BLaER1 treated with 17β-estradiol and CSF1 and Interleukin-3, amounts not matched to agents 10 nM and 100 nM (cell line): ENCODE data around the gene TMEM126B.
"Not testable (repeated sequence)": the region's sequence is repeated elsewhere in the genome, so short reads cannot be mapped to it uniquely, and the experiment has no call there.

Experiments used
- H3K27ac ChIP-seq, 11 experiments: shearing (Covaris generic); formaldehyde crosslinking; 2 replicates each; pipeline ENCODE4 v1.8.1; 2022
- H3K27me3 ChIP-seq, 11 experiments: shearing (Covaris generic); formaldehyde crosslinking; 2 replicates each; pipeline ENCODE4 v1.8.1; 2022
- H3K36me3 ChIP-seq, 11 experiments: shearing (Covaris generic); formaldehyde crosslinking; 2 replicates each; pipeline ENCODE4 v1.8.1; 2022
- H3K4me1 ChIP-seq, 10 experiments: shearing (Covaris generic); formaldehyde crosslinking; 2 replicates each; pipeline ENCODE4 v1.8.1; 2022
- H3K4me2 ChIP-seq, 11 experiments: shearing (Covaris generic); formaldehyde crosslinking; 2 replicates each; pipeline ENCODE4 v1.8.1; 2022
- H3K4me3 ChIP-seq, 10 experiments: shearing (Covaris generic); formaldehyde crosslinking; 2 replicates each; pipeline ENCODE4 v1.8.1; 2022
- H3K9ac ChIP-seq, 11 experiments: shearing (Covaris generic); formaldehyde crosslinking; 2 replicates each; pipeline ENCODE4 v1.8.1; 2022
- H3K9me3 ChIP-seq, 11 experiments: shearing (Covaris generic); formaldehyde crosslinking; replicated peaks in 1 of 11; 2 replicates each; pipeline ENCODE4 v1.8.1; 2022
- H4K20me1 ChIP-seq, 11 experiments: shearing (Covaris generic); formaldehyde crosslinking; 2 replicates each; pipeline ENCODE4 v1.8.1; 2022
- Cebpa-rat ChIP-seq, 11 experiments: shearing (Covaris generic); IDR thresholded peaks; 2 replicates each; pipeline ENCODE4 v1.8.1; 2022

TMEM126B gene

GRCh38 chr11:85628771-85629341 is 463 bp downstream of the TMEM126B start:
- Histone ChIP-seq H3K36me3 (peaks cover 20 to 32% (median 24%) of the 10 kb centered on the region in 11 experiments; a peak in 21 of 22 replicates), H3K9me3 (no peaks in the 10 kb centered on the region), H3K27me3 (no peaks in the 10 kb centered on the region), H3K4me2 (peak overlapping the region; percentile 78 to 95 (median 90)), H3K9ac (peak overlapping the region; percentile 71 to 85 (median 80)), H3K4me1 (peaks cover 22 to 31% (median 27%) of the 10 kb centered on the region in 10 experiments), H3K4me3 (peak overlapping the region; percentile 62 to 82 (median 78)), H4K20me1 (no peaks in the 10 kb centered on the region; a peak in 3 of 22 replicates), H3K27ac (peak overlapping the region; percentile 39 to 83 (median 73); a peak in 21 of 22 replicates)
- TF ChIP-seq Cebpa-rat (IDR thresholded peaks at IDR 0.05): no peak

GRCh38 chr11:85634747-85635146 is 6.4 kb downstream of the TMEM126B start:
- Histone ChIP-seq H3K4me1 (peaks cover 5 to 14% (median 7%) of the 10 kb centered on the region in 10 experiments), H3K4me3 (no peak overlapping the region), H4K20me1 (no peaks in the 10 kb centered on the region; a peak in 3 of 22 replicates), H3K9me3 (no peaks in the 10 kb centered on the region), H3K27ac (no peak overlapping the region), H3K4me2 (no peak overlapping the region), H3K9ac (no peak overlapping the region), H3K27me3 (no peaks in the 10 kb centered on the region), H3K36me3 (peaks cover 56 to 90% (median 71%) of the 10 kb centered on the region in 11 experiments)
- no peak for TF ChIP-seq Cebpa-rat (IDR thresholded peaks at IDR 0.05)

GRCh38 chr11:85643191-85643614 is 14.8 kb downstream of the TMEM126B start:
- no peak overlapping the region for H3K9ac ChIP-seq
- H4K20me1 ChIP-seq: no peaks in the 10 kb centered on the region
- H3K4me1 ChIP-seq: peaks cover 5 to 11% (median 7%) of the 10 kb centered on the region in 10 experiments; a peak in 17 of 20 replicates
- peaks cover 1 to 16% (median 5%) of the 10 kb centered on the region in 11 experiments; a peak in 14 of 22 replicates for H3K36me3 ChIP-seq
- H3K27me3 ChIP-seq: no peaks in the 10 kb centered on the region
- no peak overlapping the region for H3K4me3 ChIP-seq
- H3K9me3 ChIP-seq: no peaks in the 10 kb centered on the region
- no peak overlapping the region for H3K27ac ChIP-seq
- TF ChIP-seq Cebpa-rat (IDR thresholded peaks at IDR 0.05): no peak
- no peak overlapping the region for H3K4me2 ChIP-seq

DNA sequence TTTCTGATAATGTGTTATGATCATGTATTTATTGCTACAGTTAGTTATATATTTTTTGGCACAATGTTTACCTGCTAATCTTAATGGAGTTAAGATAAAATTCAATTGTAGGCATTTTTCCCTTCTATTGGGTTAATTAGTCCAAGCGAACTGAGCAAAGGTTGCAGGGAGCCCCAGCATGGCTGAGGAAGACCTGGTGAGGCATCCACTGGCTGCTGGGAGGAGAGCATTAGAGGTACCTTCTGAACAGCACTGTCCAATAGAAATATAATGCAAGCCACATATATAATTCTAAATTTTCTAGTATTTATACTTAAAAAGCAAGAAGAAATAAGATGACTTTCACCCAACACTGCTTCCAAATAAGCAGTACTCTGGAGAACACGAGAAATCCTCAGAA is 18.7 kb downstream of the TMEM126B start:
- no peak for TF ChIP-seq Cebpa-rat (IDR thresholded peaks at IDR 0.05)
- H3K9me3 ChIP-seq: no peaks in the 10 kb centered on the region
- peaks cover 0 to 7% (median 0%) of the 10 kb centered on the region in 11 experiments; a peak in 4 of 22 replicates for H4K20me1 ChIP-seq
- peak overlapping the region; percentile 67 to 85 (median 76) for H3K4me3 ChIP-seq
- H3K36me3 ChIP-seq: peaks cover 8 to 21% (median 16%) of the 10 kb centered on the region in 11 experiments; a peak in 19 of 22 replicates
- peaks cover 18 to 36% (median 24%) of the 10 kb centered on the region in 10 experiments for H3K4me1 ChIP-seq
- peak overlapping the region; percentile 72 to 88 (median 84) for H3K9ac ChIP-seq
- H3K27me3 ChIP-seq: no peaks in the 10 kb centered on the region
- H3K4me2 ChIP-seq: peak overlapping the region; percentile 74 to 96 (median 82)
- peak overlapping the region; percentile 62 to 86 (median 76); a peak in 21 of 22 replicates for H3K27ac ChIP-seq

- Histone ChIP-seq H3K4me1 (peaks cover 18 to 40% (median 24%) of the 10 kb centered on the region in 10 experiments), H3K9ac (peak within 1 kb of the TSS; percentile 72 to 88 (median 84)), H3K27ac (peak within 1 kb of the TSS; percentile 62 to 86 (median 76)), H4K20me1 (peaks cover 0 to 13% (median 2%) of the 10 kb centered on the region in 11 experiments; a peak in 5 of 22 replicates), H3K4me3 (peak within 1 kb of the TSS; percentile 67 to 85 (median 76)), H3K27me3 (no peaks in the 10 kb centered on the region), H3K36me3 (peaks cover 11 to 25% (median 18%) of the 10 kb centered on the region in 11 experiments; a peak in 19 of 22 replicates), H3K9me3 (no peaks in the 10 kb centered on the region), H3K4me2 (peak within 1 kb of the TSS; percentile 74 to 96 (median 82))
- no peak for TF ChIP-seq Cebpa-rat (IDR thresholded peaks at IDR 0.05)
Measured at GRCh38 chr11:85647604-85648299, 19.4 kb downstream of the TMEM126B start, which contains the start of gene TMEM126A. Gene TMEM126A, plus strand, starts transcription at chr11:85647967. Its CDS starts 2,289 bp downstream, at chr11:85650256.

DNA sequence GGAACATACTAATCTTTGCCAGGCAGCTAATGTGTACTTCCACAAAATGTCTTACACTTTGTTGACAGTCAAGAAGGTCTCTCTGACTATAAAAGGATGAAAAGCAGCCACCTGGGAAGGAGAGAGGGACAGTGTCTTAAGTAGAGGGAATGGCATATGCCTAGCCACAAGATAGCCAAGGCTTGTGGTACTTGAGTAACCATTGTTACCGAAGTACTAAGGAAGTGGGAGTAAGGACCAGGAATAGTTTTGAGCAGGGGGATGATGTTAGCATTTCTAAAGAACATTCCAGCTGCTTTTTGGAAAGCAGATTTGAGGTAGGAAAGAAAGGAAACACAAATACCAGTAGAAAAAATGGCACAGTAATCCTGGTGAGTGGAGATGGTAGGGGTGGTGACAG is 22.7 kb downstream of the TMEM126B start:
- Histone ChIP-seq H3K9ac (no peak overlapping the region), H3K27me3 (no peaks in the 10 kb centered on the region), H3K9me3 (no peaks in the 10 kb centered on the region), H4K20me1 (peaks cover 6 to 40% (median 29%) of the 10 kb centered on the region in 11 experiments; a peak in 17 of 22 replicates), H3K4me2 (no peak overlapping the region), H3K4me3 (no peak overlapping the region), H3K36me3 (peaks cover 30 to 56% (median 43%) of the 10 kb centered on the region in 11 experiments; a peak in 21 of 22 replicates), H3K27ac (no peak overlapping the region), H3K4me1 (peaks cover 23 to 57% (median 30%) of the 10 kb centered on the region in 10 experiments)
- TF ChIP-seq Cebpa-rat (IDR thresholded peaks at IDR 0.05): no peak

DNA sequence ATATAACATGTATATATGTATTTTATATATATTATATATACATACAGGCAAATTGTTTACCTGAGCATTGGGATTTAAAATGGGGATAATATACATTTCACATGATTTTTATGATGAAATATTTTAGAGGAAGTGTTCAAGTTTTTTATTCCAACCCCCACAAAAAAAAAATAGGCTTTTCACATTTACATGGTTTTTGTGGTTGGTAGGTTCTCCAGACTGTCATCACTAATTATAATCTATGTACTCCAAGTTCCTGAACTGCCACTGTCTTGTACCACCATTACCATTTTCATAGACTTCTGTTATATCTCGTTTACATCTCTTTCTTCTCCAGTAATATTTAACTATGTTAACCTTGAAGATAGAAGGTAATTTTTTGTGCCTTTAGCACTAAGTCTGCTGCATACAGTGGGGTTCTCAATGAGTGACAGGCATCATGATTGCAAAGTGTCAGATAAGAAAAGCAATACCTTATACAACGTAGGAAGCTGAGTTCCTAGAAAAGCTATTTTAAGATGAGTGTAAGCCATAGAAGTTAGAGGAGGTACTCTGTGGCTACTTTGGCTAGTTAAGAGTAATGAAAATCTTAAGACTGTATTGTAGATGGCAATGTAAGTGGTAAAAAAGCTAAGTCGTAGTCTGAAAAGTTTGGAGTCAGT is 24.5 kb downstream of the TMEM126B start:
- peak overlapping the region in 5 of 11 experiments; percentile 4 to 60 (median 26); a peak in 6 of 22 replicates for H3K4me2 ChIP-seq
- H3K36me3 ChIP-seq: peaks cover 48 to 74% (median 61%) of the 10 kb centered on the region in 11 experiments
- peaks cover 16 to 49% (median 23%) of the 10 kb centered on the region in 10 experiments for H3K4me1 ChIP-seq
- H3K9ac ChIP-seq: no peak overlapping the region
- no peaks in the 10 kb centered on the region for H3K9me3 ChIP-seq
- TF ChIP-seq Cebpa-rat (IDR thresholded peaks at IDR 0.05): no peak
- peaks cover 7 to 58% (median 46%) of the 10 kb centered on the region in 11 experiments; a peak in 18 of 22 replicates for H4K20me1 ChIP-seq
- H3K27ac ChIP-seq: no peak overlapping the region
- no peak overlapping the region for H3K4me3 ChIP-seq
- H3K27me3 ChIP-seq: no peaks in the 10 kb centered on the region

DNA sequence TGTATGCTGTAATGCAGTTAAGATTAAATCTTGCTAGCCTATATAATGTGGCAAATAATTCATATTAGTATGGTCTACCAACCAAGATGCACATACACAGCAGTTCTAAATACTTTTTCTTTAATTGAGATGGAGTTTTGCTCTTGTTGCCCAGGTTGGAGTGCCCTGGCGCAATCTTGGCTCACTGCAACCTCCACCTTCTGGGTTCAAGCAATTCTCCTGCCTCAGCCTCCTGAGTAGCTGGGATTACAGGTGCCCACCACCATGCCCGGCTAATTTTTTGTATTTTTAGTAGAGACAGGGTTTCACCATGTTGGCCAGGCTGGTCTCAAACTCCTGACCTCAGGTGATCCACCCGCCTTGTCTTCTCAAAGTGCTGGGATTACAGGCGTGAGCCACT is 25.9 kb downstream of the TMEM126B start:
- peaks cover 7 to 43% (median 14%) of the 10 kb centered on the region in 10 experiments for H3K4me1 ChIP-seq
- H3K4me2 ChIP-seq, H3K9ac ChIP-seq, H3K9me3 ChIP-seq, H3K27me3 ChIP-seq, H3K27ac ChIP-seq, H3K4me3 ChIP-seq: not testable (repeated sequence)
- H3K36me3 ChIP-seq: peaks cover 61 to 88% (median 75%) of the 10 kb centered on the region in 11 experiments
- peaks cover 15 to 72% (median 61%) of the 10 kb centered on the region in 11 experiments; a peak in 19 of 22 replicates for H4K20me1 ChIP-seq
